K562 (cell line): ENCODE results near the gene ACY1. TPM values are rescaled to one million over a fixed set of nuclear protein-coding genes. Genes with fewer than 3 reads are reported as not detected.

Experiments used
- ATAC-seq: fragments of 200-7000 bp; cut with Tn5 transposase; 3 replicates; pipeline ENCODE4 v1.9.1; 2020; ENCODE audit warnings: moderate library complexity
- BruUV-seq: library from RNA; stranded (reverse); fragments of 400-500 nt; replicated peaks from 2 replicates; lab custom pipeline; 2021; lab: Mats Ljungman, UMichigan
- CTCF ChIA-PET: fragments of 300-600 bp; formaldehyde crosslinking; extraction: SDS; loops from one replicate; lab custom pipeline; 2021; ENCODE audit warnings: low intra/inter-chr PET ratio; lab: Yijun Ruan, JAX
- POLR2A ChIA-PET: fragments of 300-600, 350-650 bp; sonication (Branson Sonifier 250); formaldehyde crosslinking; extraction: SDS; loops from one replicate; lab custom pipeline; 2021; ENCODE audit warnings: antibody characterized with exemption, inconsistent platforms; lab: Yijun Ruan, JAX
- DNase-seq, 4 experiments: peaks; one replicate each; pipeline versions ENCODE4 v3.0.0 to v3.0.0-alpha.2; 2011 to 2018; ENCODE audit warnings: low spot score in 3 of 4, mixed read lengths in 3 of 4; ENCODE audit errors: extremely low read depth in 1 of 4
- FAIRE-seq: peaks from 2 replicates; lab custom pipeline; 2011; peaks lifted over from hg19 to GRCh38; lab: Jason Lieb, UNC
- H2AFZ ChIP-seq: 2 replicates; pipeline ENCODE4 v1.6.0; 2011; ENCODE audit warnings: low read depth, low read length, control low read depth, inconsistent platforms
- H3K27ac ChIP-seq: fragments of 200-600 bp; 3 replicates; pipeline ENCODE4 v1.8.0; 2011; ENCODE audit warnings: low read depth, mild to moderate bottlenecking, control low read depth, inconsistent platforms, low read length, moderate library complexity, mixed read lengths; ENCODE audit errors: extremely low read depth
- H3K27me3 ChIP-seq, 2 experiments: fragments of 300-600 bp in 1 of 2; 2 replicates in 1 of 2; 3 replicates in 1 of 2; pipeline versions ENCODE4 v1.6.0 to v1.8.0; 2011; ENCODE audit warnings: inconsistent platforms in 2 of 2, low read length in 2 of 2, mild to moderate bottlenecking in 1 of 2, mixed read lengths in 1 of 2, moderate library complexity in 1 of 2; ENCODE audit not compliant: control insufficient read depth in 2 of 2, insufficient read depth in 2 of 2
- H3K36me3 ChIP-seq: fragments of 300-600 bp; 3 replicates; pipeline ENCODE4 v1.8.0; 2011; ENCODE audit warnings: mild to moderate bottlenecking, low read length, inconsistent platforms; ENCODE audit not compliant: control insufficient read depth, insufficient read depth
- H3K4me1 ChIP-seq, 2 experiments: fragments of 200-600 bp in 1 of 2; replicated peaks in 1 of 2; 2 replicates in 1 of 2; 3 replicates in 1 of 2; pipeline versions ENCODE4 v1.5.1 to v1.8.0; 2011; ENCODE audit warnings: inconsistent platforms in 2 of 2, low read length in 2 of 2, mild to moderate bottlenecking in 1 of 2, mixed read lengths in 1 of 2, moderate library complexity in 1 of 2; ENCODE audit not compliant: control insufficient read depth in 2 of 2, insufficient read depth in 2 of 2
- H3K4me2 ChIP-seq: 2 replicates; pipeline ENCODE4 v1.6.1; 2011; ENCODE audit warnings: low read length, control low read depth, inconsistent platforms, mixed read lengths; ENCODE audit not compliant: insufficient read depth
- H3K4me3 ChIP-seq: fragments of 200-600 bp; sonication (generic), shearing (Covaris generic); 2 replicates; pipeline ENCODE4 v1.5.1; 2016; ENCODE audit warnings: control low read depth, inconsistent platforms
- H3K79me2 ChIP-seq: fragments of 200-600 bp; 3 replicates; pipeline ENCODE4 v1.8.0; 2011; ENCODE audit warnings: low read length, inconsistent platforms; ENCODE audit not compliant: control insufficient read depth, insufficient read depth
- H3K9ac ChIP-seq, 2 experiments: 2 replicates each; pipeline versions ENCODE4 v1.6.0 to v1.6.1; 2011; ENCODE audit warnings: low read depth in 2 of 2, low read length in 2 of 2, control low read depth in 1 of 2, inconsistent platforms in 1 of 2, mild to moderate bottlenecking in 1 of 2, mixed read lengths in 1 of 2; ENCODE audit not compliant: insufficient read depth in 1 of 2
- H3K9me1 ChIP-seq: one replicate; pipeline ENCODE4 v1.6.0; 2011; ENCODE audit warnings: inconsistent platforms, mild to moderate bottlenecking, low read length, moderate library complexity; ENCODE audit not compliant: control insufficient read depth, insufficient read depth
- H3K9me3 ChIP-seq: replicated peaks from 2 replicates; pipeline ENCODE4 v1.5.1; 2011; ENCODE audit warnings: low read depth, low read length, inconsistent platforms; ENCODE audit not compliant: control insufficient read depth, insufficient read depth
- H4K20me1 ChIP-seq: replicated peaks from 2 replicates; pipeline ENCODE4 v1.6.1; 2011; ENCODE audit warnings: low read length, inconsistent platforms, mixed read lengths; ENCODE audit not compliant: control insufficient read depth, insufficient read depth
- DPF2 ChIP-seq: fragments of 450-650 bp; IDR thresholded peaks from 2 replicates; pipeline ENCODE4 v1.6.1; 2016
- ELK1 ChIP-seq: sonication (generic); formaldehyde crosslinking; IDR thresholded peaks from 2 replicates; pipeline ENCODE4 v1.8.1; 2022; ENCODE audit warnings: missing genetic modification reagents
- GMEB1 ChIP-seq: fragments of 250-450 bp; sonication (Bioruptor Pico); IDR thresholded peaks from 2 replicates; pipeline ENCODE4 v1.4.0; 2020; ENCODE audit warnings: mild to moderate bottlenecking
- GTF2B ChIP-seq: IDR thresholded peaks from 2 replicates; pipeline ENCODE4 v1.6.1; 2011; ENCODE audit not compliant: insufficient read length; ENCODE audit errors: extremely low read depth
- RAD51 ChIP-seq: fragments of 450-650 bp; IDR thresholded peaks from 2 replicates; pipeline ENCODE4 v1.7.1; 2016; ENCODE audit warnings: low read depth, mild to moderate bottlenecking, borderline replicate concordance
- TFAP4 ChIP-seq: sonication (generic); formaldehyde crosslinking; IDR thresholded peaks from 2 replicates; pipeline ENCODE4 v1.8.0; 2022; ENCODE audit warnings: missing genetic modification reagents, mild to moderate bottlenecking, moderate library complexity, borderline replicate concordance
- THRAP3 ChIP-seq: fragments of 450-650 bp; IDR thresholded peaks from 2 replicates; pipeline ENCODE4 v1.6.1; 2016; ENCODE audit warnings: mild to moderate bottlenecking, inconsistent platforms, borderline replicate concordance
- ZNF143 ChIP-seq: sonication (generic); formaldehyde crosslinking; IDR thresholded peaks from 2 replicates; pipeline ENCODE4 v1.9.0; 2022; ENCODE audit warnings: mild to moderate bottlenecking, missing genetic modification reagents
- ZNF263 ChIP-seq: sonication (generic); formaldehyde crosslinking; IDR thresholded peaks from 2 replicates; pipeline ENCODE4 v1.8.0; 2022; ENCODE audit warnings: mild to moderate bottlenecking, missing genetic modification reagents, borderline replicate concordance
- WGBS: fragments of 100-300 bp; shearing (Covaris generic); methylation state at CpG from one replicate; pipeline ENCODE4 v1.1.6; 2016; ENCODE audit warnings: low coverage, mixed read lengths; ENCODE audit not compliant: insufficient coverage; ENCODE audit errors: missing lambda C conversion rate; 5-methylcytosine and 5-hydroxymethylcytosine counted together
- in situ Hi-C: fragments of 300-500 bp; cut with MboI; formaldehyde crosslinking; loops from 4 replicates; pipeline ENCODE4 v1.15.0; 2018; ENCODE audit warnings: inconsistent platforms, mixed read lengths
- intact Hi-C: fragments of 100-400 bp; cut with micrococcal nuclease; formaldehyde crosslinking; loops from 2 replicates; pipeline ENCODE4 v1.14.2; 2022
- polyA plus RNA-seq, 8 experiments: library from polyadenylated mRNA; depleted of rRNA in 4 of 8; stranded (reverse) in 5 of 8; unstranded in 3 of 8; fragments of >200 nt; fragmentation: Nextera tagmentation in 2 of 8; fragmentation: Illumina TruSeq in 1 of 8; extraction: Ambion mirVana in 2 of 8; extraction: Trizol in 1 of 8; gene quantifications; 2 replicates each; pipeline versions ENCODE4 v1.2.1 to v1.2.3, GENCODE V29; 2011 to 2014; ENCODE audit warnings: inconsistent platforms in 1 of 8, missing spikeins in 1 of 8
- total RNA-seq, 7 experiments: library from RNA; depleted of rRNA in 6 of 7; stranded (reverse); fragments of >200 nt in 6 of 7; fragmentation: Illumina TruSeq in 2 of 7; extraction: Trizol in 2 of 7; gene quantifications; 2 replicates each; pipeline versions ENCODE4 v1.2.1 to v1.2.3, GENCODE V29; 2011 to 2021; ENCODE audit warnings: low replicate concordance in 1 of 7
- TF ChIP-seq, protein P1 (sequence below): sonication (generic); formaldehyde crosslinking; IDR thresholded peaks from 2 replicates; pipeline ENCODE4 v1.8.0; 2022; ENCODE audit warnings: mild to moderate bottlenecking, missing genetic modification reagents, borderline replicate concordance
- TF ChIP-seq, protein P2 (sequence below): fragments of 450-650 bp; formaldehyde crosslinking; IDR thresholded peaks from 2 replicates; pipeline ENCODE4 v1.4.0; 2022; ENCODE audit warnings: mild to moderate bottlenecking, moderate library complexity

The ACY1 gene
- total and polyA plus RNA-seq, 9 of the 15 experiments (the other 6 are each of a cell fraction or from before 2014, with no cell fraction given): 70.7 to 195 (median 123) TPM

DNA sequence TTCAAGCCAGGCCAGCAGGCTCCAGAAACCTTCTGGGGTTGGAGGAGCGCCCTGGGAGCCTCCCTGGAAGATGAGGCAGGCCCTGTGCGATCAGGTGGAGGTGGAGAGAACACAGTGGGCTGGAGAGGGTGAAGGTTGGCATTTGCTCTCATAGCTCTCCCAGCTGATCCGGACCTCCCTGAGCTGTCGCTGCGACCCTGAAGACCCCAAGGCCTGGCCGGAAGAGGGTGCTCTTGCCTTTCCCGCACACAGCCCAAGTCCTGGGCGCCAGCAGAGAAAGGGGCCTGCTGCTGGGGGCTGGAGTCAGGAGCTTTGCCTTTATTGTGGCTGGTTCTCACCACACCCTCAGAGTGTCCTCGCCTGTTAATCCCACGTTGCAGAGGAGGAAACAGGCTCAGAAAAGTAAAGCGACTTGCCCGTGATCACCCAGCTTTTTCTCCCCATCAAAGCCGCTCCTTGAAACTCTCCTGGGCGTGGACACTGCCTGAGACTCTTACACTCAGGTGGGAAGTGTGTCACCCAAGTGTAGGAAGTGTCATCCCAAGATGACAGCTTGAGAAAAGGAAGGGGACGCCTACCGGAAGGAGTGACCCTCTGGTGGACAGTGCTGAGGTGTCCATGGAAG lies 20.9 kb downstream of the ACY1 start:
- 9% methylated on average over 9 of the region's 16 CpGs for WGBS
- no peaks in the 10 kb centered on the region for H3K36me3 ChIP-seq
- H2AFZ ChIP-seq: no peak overlapping the region
- ChIA-PET CTCF (interaction anchor here (5.3 kb wide), 1 partner anchor 140 kb away, joined by 36 read pairs; no protein-coding TSS in a partner anchor), POLR2A (interaction anchor here (0.7 to 1.2 kb wide), 6 partner anchors 8 to 69 kb away, joined by 3 to 5 read pairs (median 4); partner anchors contain the start of genes ABHD14B and RPL29)
- FAIRE-seq (peak; percentile 54), DNase-seq (peak in 2 of 4 experiments; percentile 57 to 62), ATAC-seq (peak; percentile 78)
- H3K9me1 ChIP-seq: no peaks in the 10 kb centered on the region
- H3K4me1 ChIP-seq: peaks cover 26 to 39% of the 10 kb centered on the region in 2 experiments
- no peak overlapping the region for H3K4me2 ChIP-seq
- no TSS peak for BruUV-seq
- no peak overlapping the region for H3K27ac ChIP-seq
- no peaks in the 10 kb centered on the region for H3K9me3 ChIP-seq
- in situ Hi-C loops: loop anchor here (5.0 to 25.0 kb wide), 2 partner anchors 123 to 383 kb away; no protein-coding TSS in a partner anchor
- no peaks in the 10 kb centered on the region for H3K79me2 ChIP-seq
- H3K27me3 ChIP-seq: no peaks in the 10 kb centered on the region
- intact Hi-C loops: loop anchor here (5.0 kb wide), 5 partner anchors 48 to 443 kb away; partner anchors contain the start of genes GLYCTK and SEMA3G
- H4K20me1 ChIP-seq: no peaks in the 10 kb centered on the region
- H3K9ac ChIP-seq: peak overlapping the region in 1 of 2 experiments; percentile 76; a peak in 1 of 4 replicates
- H3K4me3 ChIP-seq: no peak overlapping the region
- peak; percentile 63; the same call in 1 of the 2 replicates for TF ChIP-seq TFAP4
- TF ChIP-seq ZNF263 (CRISPR knock-in tag): no peak
- TF ChIP-seq ZNF143 (CRISPR knock-in tag): no peak
- TF ChIP-seq ELK1 (CRISPR knock-in tag): no peak
- TF ChIP-seq GMEB1: no peak
- TF ChIP-seq THRAP3: no peak
- TF ChIP-seq GTF2B: no peak
- TF ChIP-seq, protein P1, sequence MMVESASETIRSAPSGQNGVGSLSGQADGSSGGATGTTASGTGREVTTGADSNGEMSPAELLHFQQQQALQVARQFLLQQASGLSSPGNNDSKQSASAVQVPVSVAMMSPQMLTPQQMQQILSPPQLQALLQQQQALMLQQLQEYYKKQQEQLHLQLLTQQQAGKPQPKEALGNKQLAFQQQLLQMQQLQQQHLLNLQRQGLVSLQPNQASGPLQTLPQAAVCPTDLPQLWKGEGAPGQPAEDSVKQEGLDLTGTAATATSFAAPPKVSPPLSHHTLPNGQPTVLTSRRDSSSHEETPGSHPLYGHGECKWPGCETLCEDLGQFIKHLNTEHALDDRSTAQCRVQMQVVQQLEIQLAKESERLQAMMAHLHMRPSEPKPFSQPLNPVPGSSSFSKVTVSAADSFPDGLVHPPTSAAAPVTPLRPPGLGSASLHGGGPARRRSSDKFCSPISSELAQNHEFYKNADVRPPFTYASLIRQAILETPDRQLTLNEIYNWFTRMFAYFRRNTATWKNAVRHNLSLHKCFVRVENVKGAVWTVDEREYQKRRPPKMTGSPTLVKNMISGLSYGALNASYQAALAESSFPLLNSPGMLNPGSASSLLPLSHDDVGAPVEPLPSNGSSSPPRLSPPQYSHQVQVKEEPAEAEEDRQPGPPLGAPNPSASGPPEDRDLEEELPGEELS: no peak
- no peak for TF ChIP-seq DPF2
- TF ChIP-seq, protein P2, sequence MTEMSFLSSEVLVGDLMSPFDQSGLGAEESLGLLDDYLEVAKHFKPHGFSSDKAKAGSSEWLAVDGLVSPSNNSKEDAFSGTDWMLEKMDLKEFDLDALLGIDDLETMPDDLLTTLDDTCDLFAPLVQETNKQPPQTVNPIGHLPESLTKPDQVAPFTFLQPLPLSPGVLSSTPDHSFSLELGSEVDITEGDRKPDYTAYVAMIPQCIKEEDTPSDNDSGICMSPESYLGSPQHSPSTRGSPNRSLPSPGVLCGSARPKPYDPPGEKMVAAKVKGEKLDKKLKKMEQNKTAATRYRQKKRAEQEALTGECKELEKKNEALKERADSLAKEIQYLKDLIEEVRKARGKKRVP (CRISPR knock-in tag): no peak
- TF ChIP-seq RAD51: no peak
